Neuronal stem cell (in vitro differentiated cells): ENCODE data around the gene NSFL1C.

Source experiments
- DNase-seq: peaks from one replicate; pipeline ENCODE4 v3.0.0-alpha.2; 2013; ENCODE audit warnings: low spot score
- H2AFZ ChIP-seq: one replicate; pipeline ENCODE4 v1.6.1; 2013; ENCODE audit warnings: mild to moderate bottlenecking, low read length, inconsistent platforms
- H2AK5ac ChIP-seq: 2 replicates; pipeline ENCODE4 v1.6.1; 2013; ENCODE audit warnings: low read depth, mild to moderate bottlenecking, inconsistent platforms, low read length, moderate library complexity, mixed read lengths
- H2BK120ac ChIP-seq: 2 replicates; pipeline ENCODE4 v1.6.1; 2013; ENCODE audit warnings: low read depth, mild to moderate bottlenecking, inconsistent platforms, low read length, moderate library complexity, mixed read lengths
- H2BK12ac ChIP-seq: one replicate; pipeline ENCODE4 v1.6.1; 2013; ENCODE audit warnings: low read length, inconsistent platforms
- H2BK15ac ChIP-seq: 2 replicates; pipeline ENCODE4 v1.6.1; 2013; ENCODE audit warnings: mild to moderate bottlenecking, low read length, inconsistent platforms, mixed read lengths
- H2BK5ac ChIP-seq: one replicate; pipeline ENCODE4 v1.6.1; 2013; ENCODE audit warnings: inconsistent platforms, mild to moderate bottlenecking, low read length, moderate library complexity
- H3K14ac ChIP-seq: one replicate; pipeline ENCODE4 v1.6.1; 2013; ENCODE audit warnings: low read length, inconsistent platforms
- H3K18ac ChIP-seq: 2 replicates; pipeline ENCODE4 v1.6.1; 2013; ENCODE audit warnings: low read length, inconsistent platforms
- H3K23ac ChIP-seq: 2 replicates; pipeline ENCODE4 v1.6.1; 2013; ENCODE audit warnings: low read depth, mild to moderate bottlenecking, mixed read lengths, low read length, inconsistent platforms; ENCODE audit not compliant: poor library complexity
- H3K27ac ChIP-seq: replicated peaks from 3 replicates; pipeline ENCODE4 v1.5.1; 2013; ENCODE audit warnings: low read length, inconsistent platforms
- H3K27me3 ChIP-seq, 3 experiments: 2 replicates each; pipeline ENCODE4 v1.6.1; 2013; ENCODE audit warnings: low read length in 3 of 3, mild to moderate bottlenecking in 2 of 3, inconsistent platforms in 1 of 3, low read depth in 1 of 3, mixed read lengths in 1 of 3, moderate library complexity in 1 of 3; ENCODE audit not compliant: control insufficient read depth in 3 of 3, insufficient read depth in 3 of 3
- H3K36me3 ChIP-seq, 2 donors: replicated peaks in 1 of 2; 2 replicates each; pipeline ENCODE4 v1.6.1; 2013; ENCODE audit warnings: low read length in 2 of 2; ENCODE audit not compliant: control insufficient read depth in 2 of 2, insufficient read depth in 2 of 2
- H3K4ac ChIP-seq: 2 replicates; pipeline ENCODE4 v1.6.1; 2013; ENCODE audit warnings: inconsistent platforms, mild to moderate bottlenecking, low read length, moderate library complexity
- H3K4me1 ChIP-seq, 2 donors: 1 replicate in 1 of 2; 2 replicates in 1 of 2; pipeline ENCODE4 v1.6.1; 2013; ENCODE audit warnings: low read length in 2 of 2, low read depth in 1 of 2; ENCODE audit not compliant: control insufficient read depth in 2 of 2, insufficient read depth in 1 of 2
- H3K4me2 ChIP-seq: one replicate; pipeline ENCODE4 v1.6.1; 2013; ENCODE audit warnings: mild to moderate bottlenecking, low read length, inconsistent platforms; ENCODE audit not compliant: insufficient read depth, poor library complexity, severe bottlenecking
- H3K4me3 ChIP-seq, 2 donors: 2 replicates each; pipeline ENCODE4 v1.5.1; 2013; ENCODE audit warnings: low read length in 2 of 2, mild to moderate bottlenecking in 2 of 2, inconsistent platforms in 1 of 2, moderate library complexity in 1 of 2
- H3K79me1 ChIP-seq: one replicate; pipeline ENCODE4 v1.6.1; 2013; ENCODE audit warnings: low read depth, mild to moderate bottlenecking, inconsistent platforms, low read length, moderate library complexity
- H3K9ac ChIP-seq: one replicate; pipeline ENCODE4 v1.6.1; 2013; ENCODE audit warnings: mild to moderate bottlenecking, low read depth, low read length, inconsistent platforms; ENCODE audit not compliant: poor library complexity
- H3K9me3 ChIP-seq, 2 donors: replicated peaks in 1 of 2; 2 replicates each; pipeline versions ENCODE3 to v1.6.1; 2013; ENCODE audit warnings: low read length in 2 of 2, mild to moderate bottlenecking in 2 of 2, inconsistent platforms in 1 of 2, low read depth in 1 of 2, mixed read lengths in 1 of 2, moderate library complexity in 1 of 2; ENCODE audit not compliant: control insufficient read depth in 2 of 2, insufficient read depth in 1 of 2
- H4K8ac ChIP-seq: one replicate; pipeline ENCODE4 v1.6.1; 2013; ENCODE audit warnings: low read depth, mild to moderate bottlenecking, inconsistent platforms, low read length, moderate library complexity
- H4K91ac ChIP-seq: one replicate; pipeline ENCODE4 v1.6.1; 2013; ENCODE audit warnings: low read length, low read depth, mild to moderate bottlenecking, inconsistent platforms; ENCODE audit not compliant: poor library complexity
- WGBS, 2 donors: extraction: QIAGEN DNeasy Blood & Tissue Kit; methylation state at CpG; one replicate each; pipeline ENCODE4 v1.1.7; 2013; ENCODE audit warnings: missing lambda C conversion rate in 2 of 2, mixed read lengths in 1 of 2; ENCODE audit not compliant: insufficient read length in 2 of 2, insufficient replicate concordance in 1 of 2; ENCODE audit errors: extremely low coverage in 2 of 2; 5-methylcytosine and 5-hydroxymethylcytosine counted together

Gene NSFL1C

DNA sequence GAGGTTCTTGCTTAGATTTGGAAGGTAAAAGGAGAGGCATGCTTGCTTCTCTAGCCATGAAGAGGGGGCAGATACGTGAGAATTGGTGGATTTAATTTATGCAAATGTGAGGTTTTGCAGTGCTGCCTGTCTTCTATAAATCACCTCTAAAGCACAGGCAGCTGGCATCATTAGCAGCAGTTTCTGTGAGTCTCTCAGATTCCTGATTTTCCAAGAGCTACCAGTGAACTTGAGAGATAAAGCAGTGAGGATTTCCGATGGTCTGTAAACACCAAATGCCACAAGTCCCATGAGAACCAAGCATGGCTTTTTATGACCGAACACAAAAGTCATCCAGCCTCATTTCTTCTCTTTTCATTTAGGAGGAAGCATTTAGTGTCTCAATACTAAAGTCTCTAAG is 27.8 kb upstream of the NSFL1C start:
- WGBS, 2 donors, result no CpG with 5 or more reads among the region's 3 CpGs
- Histone ChIP-seq H3K9me3 (peaks cover 0 to 2% of the 10 kb centered on the region in 2 donors), H2BK15ac (no peak overlapping the region), H2BK120ac (no peak overlapping the region), H3K4me2 (no peak overlapping the region), H3K4ac (no peak overlapping the region), H3K27ac (no peak overlapping the region), H2AK5ac (no peak overlapping the region), H3K27me3 (peaks cover 0 to 17% (median 0%) of the 10 kb centered on the region in 3 experiments), H3K18ac (no peak overlapping the region), H3K4me3 (no peak overlapping the region), H3K79me1 (no peaks in the 10 kb centered on the region), H3K9ac (no peak overlapping the region), H3K36me3 (no peaks in the 10 kb centered on the region), H4K91ac (no peak overlapping the region), H3K4me1 (no peaks in the 10 kb centered on the region), H2BK5ac (no peak overlapping the region), H3K14ac (no peak overlapping the region), H4K8ac (no peak overlapping the region), H2AFZ (no peak overlapping the region), H2BK12ac (no peak overlapping the region), H3K23ac (no peak overlapping the region)
- no peak for DNase-seq

DNA sequence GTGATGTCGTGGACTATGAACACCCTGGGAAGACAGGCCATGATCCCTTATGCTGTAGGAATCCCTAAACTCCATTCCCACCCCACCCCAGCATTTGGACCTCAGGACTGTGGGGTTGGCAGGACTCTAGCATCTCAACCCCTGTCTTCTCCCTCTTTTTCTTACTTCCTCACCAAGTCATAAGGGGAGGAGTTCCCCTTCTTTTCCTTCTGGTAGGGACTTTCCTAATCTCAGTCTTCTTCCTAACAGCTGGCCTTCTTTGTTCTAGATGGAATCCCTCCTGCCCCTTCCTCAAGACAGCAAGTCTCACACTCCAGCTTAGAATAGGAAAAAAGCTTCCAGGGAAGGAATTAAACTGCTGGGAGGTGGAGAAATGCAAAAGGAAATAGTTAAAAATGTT is 26.9 kb upstream of the NSFL1C start:
- DNase-seq, result no peak
- Histone ChIP-seq H2AK5ac (no peak overlapping the region), H3K18ac (no peak overlapping the region), H2BK12ac (no peak overlapping the region), H3K14ac (no peak overlapping the region), H3K36me3 (no peaks in the 10 kb centered on the region), H3K9ac (no peak overlapping the region), H2BK5ac (no peak overlapping the region), H3K27ac (no peak overlapping the region), H3K4ac (no peak overlapping the region), H3K27me3 (peaks cover 0 to 19% (median 0%) of the 10 kb centered on the region in 3 experiments), H2BK120ac (no peak overlapping the region), H4K8ac (no peak overlapping the region), H4K91ac (no peak overlapping the region), H3K4me1 (no peaks in the 10 kb centered on the region), H3K4me3 (no peak overlapping the region), H3K9me3 (peaks cover 0 to 2% of the 10 kb centered on the region in 2 donors), H3K79me1 (no peaks in the 10 kb centered on the region), H2BK15ac (no peak overlapping the region), H2AFZ (no peak overlapping the region), H3K23ac (no peak overlapping the region), H3K4me2 (no peak overlapping the region)
- whole genome bisulfite sequencing, 2 donors, result no CpG with 5 or more reads among the region's 1 CpG

DNA sequence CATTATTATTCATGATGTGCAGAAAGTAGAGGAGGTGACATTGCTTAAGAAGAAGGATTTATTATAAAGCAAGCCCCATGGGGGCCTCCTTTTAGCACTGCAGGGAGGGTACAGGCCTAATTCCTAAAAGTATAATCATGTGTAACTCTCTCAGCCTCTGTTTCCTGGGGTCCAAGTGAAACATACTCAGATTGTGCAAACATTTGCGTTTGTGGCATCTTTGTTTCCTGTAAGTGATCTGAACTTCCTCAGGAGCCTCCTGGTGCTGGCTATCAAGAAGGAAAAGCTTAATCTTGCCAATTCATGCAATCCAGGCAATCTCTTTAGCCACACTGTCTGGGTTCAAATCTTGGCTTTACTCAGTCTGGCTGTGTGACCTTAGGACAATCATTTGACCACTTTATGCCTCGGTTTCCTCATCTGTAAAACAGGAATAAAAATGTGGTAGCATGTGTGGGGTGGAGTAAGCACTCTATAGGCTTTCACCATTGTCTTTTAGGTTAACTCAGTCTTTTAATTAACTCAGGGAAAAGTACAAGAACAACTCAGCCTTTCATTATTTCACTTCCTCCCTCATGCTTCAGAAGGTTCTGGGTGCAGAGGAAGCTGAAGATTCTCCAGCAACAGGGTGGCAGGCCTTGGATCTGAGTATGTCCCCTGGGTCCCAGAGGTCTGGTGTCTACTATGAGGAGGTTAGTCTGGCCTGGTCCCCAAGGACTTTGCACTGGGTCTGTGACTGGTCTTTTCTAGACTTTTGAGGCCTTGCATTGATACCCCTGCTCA is 25.4 kb upstream of the NSFL1C start:
- Histone ChIP-seq H3K4me3 (no peak overlapping the region), H3K4ac (no peak overlapping the region), H3K4me2 (no peak overlapping the region), H3K79me1 (no peaks in the 10 kb centered on the region), H3K9me3 (peaks cover 0 to 2% of the 10 kb centered on the region in 2 donors), H2BK5ac (no peak overlapping the region), H3K4me1 (no peaks in the 10 kb centered on the region), H2AK5ac (no peak overlapping the region), H3K23ac (no peak overlapping the region), H3K27ac (no peak overlapping the region), H3K27me3 (peaks cover 0 to 26% (median 0%) of the 10 kb centered on the region in 3 experiments), H2BK120ac (no peak overlapping the region), H2BK15ac (no peak overlapping the region), H4K8ac (no peak overlapping the region), H3K9ac (no peak overlapping the region), H2BK12ac (no peak overlapping the region), H3K18ac (no peak overlapping the region), H3K36me3 (no peaks in the 10 kb centered on the region), H4K91ac (no peak overlapping the region), H2AFZ (no peak overlapping the region), H3K14ac (no peak overlapping the region)
- DNase-seq, result no peak
- WGBS, 2 donors, result no CpG with 5 or more reads among the region's 2 CpGs

DNA sequence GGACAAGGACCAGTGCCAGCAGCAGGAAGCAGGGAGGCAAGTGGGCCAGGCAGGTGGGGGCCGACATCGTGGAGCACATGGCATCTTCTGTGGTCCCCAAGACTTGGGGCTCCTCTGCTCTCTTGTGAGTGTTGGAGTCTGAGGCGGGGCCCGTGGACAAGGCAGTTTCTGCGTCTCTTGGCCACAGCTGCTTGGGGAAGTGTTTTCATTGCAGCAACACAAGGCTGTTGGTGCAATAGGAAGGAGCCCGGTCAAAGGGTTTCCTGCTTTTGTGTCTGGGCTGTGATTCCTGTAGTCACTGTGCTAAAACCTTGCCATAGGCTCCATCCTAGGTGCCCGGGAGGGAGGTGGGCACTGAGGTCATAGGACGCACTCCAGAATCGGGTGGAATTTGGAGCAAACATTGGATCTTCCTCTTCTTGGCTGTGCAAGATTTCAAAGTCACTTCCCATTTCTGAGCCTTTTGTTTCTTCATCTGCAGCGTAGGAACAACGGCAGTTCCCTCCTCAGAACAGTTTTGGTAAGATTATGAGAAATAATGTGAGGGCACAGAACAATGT is 24.7 kb upstream of the NSFL1C start, which contains the start of gene SIRPB2:
TSS of gene SIRPB2 (minus strand) at position 140 of the 560 bp plus-strand sequence. CDS start at position 79, 61 bp downstream.
- no CpG with 5 or more reads among the region's 11 CpGs for WGBS, 2 donors
- Histone ChIP-seq H3K23ac (no peak within 1 kb of the TSS), H3K14ac (no peak within 1 kb of the TSS), H3K27me3 (peaks cover 0 to 30% (median 0%) of the 10 kb centered on the region in 3 experiments), H3K79me1 (no peaks in the 10 kb centered on the region), H3K4me1 (no peaks in the 10 kb centered on the region), H3K9me3 (peaks cover 0 to 2% of the 10 kb centered on the region in 2 donors), H2BK15ac (no peak within 1 kb of the TSS), H2AFZ (no peak within 1 kb of the TSS), H2BK12ac (no peak within 1 kb of the TSS), H2BK5ac (no peak within 1 kb of the TSS), H3K36me3 (no peaks in the 10 kb centered on the region), H2BK120ac (no peak within 1 kb of the TSS), H3K4ac (no peak within 1 kb of the TSS), H3K27ac (no peak within 1 kb of the TSS), H4K8ac (peak within 1 kb of the TSS; percentile 23), H3K4me3 (no peak within 1 kb of the TSS), H3K4me2 (no peak within 1 kb of the TSS), H2AK5ac (peak within 1 kb of the TSS; percentile 70), H4K91ac (no peak within 1 kb of the TSS), H3K18ac (peak within 1 kb of the TSS; percentile 22), H3K9ac (no peak within 1 kb of the TSS)
- no peak for DNase-seq
